Astrocyte (in vitro differentiated cells and primary cell): ENCODE data around the gene BTG2. TPM values are rescaled to one million over a fixed set of nuclear protein-coding genes. Genes with fewer than 3 reads are reported as not detected.
A peak's percentile ranks its signal among the peaks of the same experiment; 100 is the strongest.

Source experiments
- DNase-seq: peaks from one replicate; pipeline ENCODE4 v3.0.0-alpha.2; 2010; ENCODE audit warnings: low read depth
- FAIRE-seq: peaks from 2 replicates; lab custom pipeline; 2011; peaks lifted over from hg19 to GRCh38; lab: Jason Lieb, UNC
- H2AFZ ChIP-seq: 2 replicates; pipeline ENCODE4 v1.6.0; 2012; ENCODE audit warnings: low read depth, low read length, inconsistent platforms
- H3K27ac ChIP-seq: 2 replicates; pipeline ENCODE4 v1.5.1; 2011; ENCODE audit warnings: low read depth, low read length, inconsistent platforms
- H3K27me3 ChIP-seq: 2 replicates; pipeline ENCODE4 v1.6.0; 2011; ENCODE audit warnings: low read length, inconsistent platforms; ENCODE audit not compliant: insufficient read depth
- H3K36me3 ChIP-seq: 2 replicates; pipeline ENCODE4 v1.5.1; 2011; ENCODE audit warnings: low read length, inconsistent platforms; ENCODE audit not compliant: insufficient read depth
- H3K4me1 ChIP-seq: 2 replicates; pipeline ENCODE4 v1.5.1; 2011; ENCODE audit warnings: low read length, inconsistent platforms; ENCODE audit not compliant: insufficient read depth
- H3K4me2 ChIP-seq: 2 replicates; pipeline ENCODE4 v1.6.0; 2012; ENCODE audit warnings: low read length, inconsistent platforms
- H3K4me3 ChIP-seq: 2 replicates; pipeline ENCODE4 v1.5.1; 2011; ENCODE audit warnings: low read depth, mild to moderate bottlenecking, low read length, inconsistent platforms; ENCODE audit not compliant: insufficient read depth
- H3K79me2 ChIP-seq: 2 replicates; pipeline ENCODE4 v1.6.0; 2012; ENCODE audit warnings: mild to moderate bottlenecking, low read length, inconsistent platforms; ENCODE audit not compliant: insufficient read depth
- H3K9ac ChIP-seq: 2 replicates; pipeline ENCODE4 v1.6.0; 2012; ENCODE audit warnings: mild to moderate bottlenecking, low read length, inconsistent platforms
- H3K9me3 ChIP-seq: 2 replicates; pipeline ENCODE4 v1.5.1; 2012; ENCODE audit warnings: low read depth, mild to moderate bottlenecking, low read length, inconsistent platforms; ENCODE audit not compliant: insufficient read depth
- H4K20me1 ChIP-seq: 2 replicates; pipeline ENCODE4 v1.6.0; 2012; ENCODE audit warnings: low read length, inconsistent platforms; ENCODE audit not compliant: insufficient read depth
- H3K27ac Mint-ChIP-seq: one replicate; pipeline ENCODE4 v1.8.0; 2021; ENCODE audit warnings: mild to moderate bottlenecking, mixed read lengths; ENCODE audit not compliant: unreplicated experiment
- H3K27me3 Mint-ChIP-seq: one replicate; pipeline ENCODE4 v1.8.0; 2021; ENCODE audit warnings: low read depth, mixed read lengths; ENCODE audit not compliant: unreplicated experiment
- H3K36me3 Mint-ChIP-seq: one replicate; pipeline ENCODE4 v1.8.0; 2021; ENCODE audit warnings: low read depth, mixed read lengths; ENCODE audit not compliant: unreplicated experiment
- H3K4me1 Mint-ChIP-seq: one replicate; pipeline ENCODE4 v1.8.0; 2021; ENCODE audit warnings: low read depth, mixed read lengths; ENCODE audit not compliant: unreplicated experiment
- H3K4me3 Mint-ChIP-seq: one replicate; pipeline ENCODE4 v1.8.0; 2021; ENCODE audit warnings: mild to moderate bottlenecking, moderate library complexity, mixed read lengths; ENCODE audit not compliant: unreplicated experiment
- H3K9me3 Mint-ChIP-seq: one replicate; pipeline ENCODE4 v1.8.0; 2021; ENCODE audit warnings: mild to moderate bottlenecking, mixed read lengths; ENCODE audit not compliant: unreplicated experiment
- CTCF ChIP-seq: IDR thresholded peaks from 2 replicates; pipeline ENCODE4 v1.5.1; 2011; ENCODE audit warnings: low read depth, mild to moderate bottlenecking, inconsistent platforms, low read length, moderate library complexity; ENCODE audit not compliant: insufficient read depth
- EZH2 ChIP-seq: IDR thresholded peaks from 2 replicates; pipeline ENCODE4 v1.6.1; 2012; ENCODE audit warnings: mild to moderate bottlenecking, low read length, inconsistent platforms; ENCODE audit not compliant: insufficient read depth
- total RNA-seq: library from RNA; stranded (reverse); gene quantifications from 2 replicates; pipeline ENCODE4 v1.2.1, GENCODE V29; 2021

The BTG2 gene
- total RNA-seq, 1 donor from 2014 or later, result 58.3 TPM

GRCh38 chr1:203271018-203271743 lies 34.1 kb upstream of the BTG2 start:
- Histone ChIP-seq H3K79me2 (no peaks in the 10 kb centered on the region), H3K27me3 (no peaks in the 10 kb centered on the region), H3K36me3 (no peaks in the 10 kb centered on the region), H3K4me1 (peaks cover 14% of the 10 kb centered on the region), H4K20me1 (no peaks in the 10 kb centered on the region), H3K9me3 (no peaks in the 10 kb centered on the region), H3K4me2 (peak overlapping the region; percentile 20), H2AFZ (peak overlapping the region; percentile 63), H3K9ac (no peak overlapping the region), H3K4me3 (no peak overlapping the region), H3K27ac (no peak overlapping the region)
- peaks cover 19% of the 10 kb centered on the region for H3K27me3 Mint-ChIP-seq
- H3K36me3 Mint-ChIP-seq, result no peaks in the 10 kb centered on the region
- H3K4me1 Mint-ChIP-seq, result peaks cover 4% of the 10 kb centered on the region
- FAIRE-seq (no peak), DNase-seq (peak; percentile 64)
- H3K27ac Mint-ChIP-seq, result no peak overlapping the region
- TF ChIP-seq EZH2, result no peak
- no peak for TF ChIP-seq CTCF
- H3K4me3 Mint-ChIP-seq, result no peak overlapping the region
- H3K9me3 Mint-ChIP-seq, result no peaks in the 10 kb centered on the region

GRCh38 chr1:203271962-203272632 lies 33.2 kb upstream of the BTG2 start:
- DNase-seq, result no peak
- no peak for TF ChIP-seq CTCF
- TF ChIP-seq EZH2, result no peak
- no peak overlapping the region for H3K27ac Mint-ChIP-seq
- no peaks in the 10 kb centered on the region for H3K36me3 ChIP-seq
- no peak overlapping the region for H3K27ac ChIP-seq
- no peaks in the 10 kb centered on the region for H4K20me1 ChIP-seq
- no peak overlapping the region for H3K9ac ChIP-seq
- H3K27me3 Mint-ChIP-seq, result peaks cover 21% of the 10 kb centered on the region
- H2AFZ ChIP-seq, result no peak overlapping the region
- H3K4me1 Mint-ChIP-seq, result peaks cover 4% of the 10 kb centered on the region
- H3K27me3 ChIP-seq, result no peaks in the 10 kb centered on the region
- H3K9me3 ChIP-seq, result no peaks in the 10 kb centered on the region
- H3K9me3 Mint-ChIP-seq, result no peaks in the 10 kb centered on the region
- H3K79me2 ChIP-seq, result no peaks in the 10 kb centered on the region
- H3K4me3 Mint-ChIP-seq, result no peak overlapping the region
- no peak for FAIRE-seq
- H3K4me1 ChIP-seq, result peaks cover 14% of the 10 kb centered on the region
- no peak overlapping the region for H3K4me2 ChIP-seq
- no peaks in the 10 kb centered on the region for H3K36me3 Mint-ChIP-seq
- no peak overlapping the region for H3K4me3 ChIP-seq

- no peaks in the 10 kb centered on the region for H3K36me3 Mint-ChIP-seq
- peak overlapping the region; percentile 82 for H2AFZ ChIP-seq
- TF ChIP-seq CTCF, result no peak
- TF ChIP-seq EZH2, result no peak
Observed at GRCh38 chr1:203272633-203273205, 32.6 kb upstream of the BTG2 start.

More at GRCh38 chr1:203272633-203273205, 32.6 kb upstream of the BTG2 start:
- peak overlapping the region; percentile 76 for H3K4me2 ChIP-seq
- Mint-ChIP-seq H3K27me3 (peaks cover 21% of the 10 kb centered on the region), H3K4me3 (no peak overlapping the region), H3K4me1 (peaks cover 4% of the 10 kb centered on the region), H3K27ac (no peak overlapping the region), H3K9me3 (no peaks in the 10 kb centered on the region)
- DNase-seq (no peak), FAIRE-seq (no peak)
- H3K9ac ChIP-seq, result no peak overlapping the region
- H3K9me3 ChIP-seq, result no peaks in the 10 kb centered on the region
- H3K27ac ChIP-seq, result no peak overlapping the region
- peaks cover 14% of the 10 kb centered on the region for H3K4me1 ChIP-seq
- H4K20me1 ChIP-seq, result no peaks in the 10 kb centered on the region
- H3K27me3 ChIP-seq, result no peaks in the 10 kb centered on the region
- H3K36me3 ChIP-seq, result no peaks in the 10 kb centered on the region
- no peaks in the 10 kb centered on the region for H3K79me2 ChIP-seq
- no peak overlapping the region for H3K4me3 ChIP-seq
